T47D (cell line): ENCODE data around the gene GSDME.

Experiments used
- DNase-seq, 2 experiments: peaks; one replicate each; pipeline versions ENCODE4 v3.0.0 to v3.0.0-alpha.2; 2011 to 2012; ENCODE audit warnings: low read depth in 1 of 2, low spot score in 1 of 2
- JUND ChIP-seq: IDR thresholded peaks from 2 replicates; pipeline ENCODE4 v1.6.1; 2012; ENCODE audit warnings: low read depth
- in situ Hi-C: cut with HindIII; loops from 2 replicates; pipeline ENCODE4 v1.10.0; 2016; ENCODE audit warnings: low sequenced_read_pairs, low pct_unique_long_range_greater_than_20kb

The GSDME gene

DNA sequence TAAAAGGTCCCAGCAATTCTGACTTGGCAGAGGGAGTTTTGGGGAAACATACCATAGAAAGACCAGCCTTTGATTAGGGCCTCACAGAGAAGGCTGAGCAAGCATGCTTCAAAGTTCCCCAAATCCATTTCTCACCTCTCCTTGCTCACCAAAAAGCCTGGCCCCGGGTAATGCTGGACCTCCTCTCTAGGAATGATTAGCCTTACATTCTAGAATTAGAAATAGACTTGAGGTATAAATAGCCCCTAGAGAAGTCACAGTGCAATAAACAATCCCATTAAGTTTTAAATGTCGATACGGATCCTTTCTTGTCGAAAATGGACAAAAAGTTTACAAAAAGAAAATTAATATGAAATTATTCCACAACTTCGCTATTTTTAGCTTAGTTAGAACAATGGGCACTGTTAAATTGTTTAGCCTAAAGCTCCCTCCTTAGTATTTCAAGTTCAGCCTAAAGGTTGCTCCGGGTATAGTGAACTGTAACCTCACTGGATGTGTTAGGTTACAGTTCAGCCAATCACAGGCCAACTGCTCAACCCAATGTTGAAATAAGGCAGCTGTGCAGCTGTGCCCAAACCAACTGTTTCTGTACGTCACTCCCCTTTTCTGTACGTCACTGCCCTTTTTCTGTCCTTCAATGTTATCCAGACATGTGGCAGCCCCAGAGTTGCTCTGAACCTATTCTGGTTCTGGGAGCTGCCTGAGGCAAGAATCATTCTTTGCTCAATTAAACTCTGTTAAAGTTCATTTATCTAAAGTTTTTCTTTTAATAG lies 7.9 kb upstream of the GSDME start:
- peak in 1 of 2 experiments; percentile 8 for DNase-seq
- TF ChIP-seq JUND, result no peak

DNA sequence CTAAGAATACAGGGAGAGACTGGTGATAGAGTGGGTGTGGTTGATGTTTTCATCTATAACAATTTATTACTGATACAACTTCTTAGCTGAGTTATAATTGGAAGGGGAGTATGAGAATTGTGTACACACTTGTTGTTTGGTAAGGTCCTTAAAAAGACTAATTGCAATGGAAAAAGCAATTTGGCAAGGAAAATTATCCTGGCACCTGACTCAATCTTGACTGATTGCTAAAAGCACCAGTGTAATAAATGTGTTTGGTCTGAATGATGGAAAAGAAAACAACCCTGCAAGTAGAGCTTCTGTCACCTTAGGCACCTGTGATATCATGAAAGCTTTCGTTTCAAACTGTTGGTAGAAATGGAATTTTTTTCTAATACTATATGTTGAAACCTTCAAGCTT lies 6.7 kb upstream of the GSDME start:
- in situ Hi-C loops, result no loop called here
- no peak for DNase-seq
- TF ChIP-seq JUND, result no peak

More for the DNA sequence above, 7.9 kb upstream of the GSDME start:
- in situ Hi-C loops, result no loop called here

DNA sequence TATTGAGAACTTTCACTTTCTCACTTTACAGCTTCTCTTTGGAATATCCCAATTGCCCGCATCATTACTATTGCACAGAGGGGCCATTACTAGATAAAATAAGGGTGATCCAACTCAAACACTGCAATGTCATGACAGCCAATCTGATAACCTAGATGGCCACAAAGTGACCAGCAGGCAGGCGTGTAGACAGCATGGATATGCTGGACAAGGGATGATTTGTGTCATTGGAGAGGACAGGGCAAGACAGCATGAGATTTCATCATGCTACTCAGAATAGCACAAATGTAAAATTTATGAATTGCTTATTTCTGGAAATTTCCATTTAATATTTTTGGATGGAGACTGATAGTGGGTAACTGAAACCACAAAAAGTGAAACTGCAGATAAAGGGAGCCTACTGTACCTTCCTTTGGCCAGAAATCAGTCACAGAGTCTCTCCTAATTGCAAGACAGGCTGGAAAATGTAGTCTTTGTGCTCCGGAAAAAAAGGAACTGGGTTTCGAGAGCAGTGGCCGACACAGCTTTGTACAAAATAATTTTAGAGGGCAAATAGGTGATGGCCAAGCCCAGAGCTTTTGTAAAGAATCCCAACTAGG lies 6.1 kb upstream of the GSDME start:
- in situ Hi-C loops, result no loop called here
- no peak for DNase-seq
- no peak for TF ChIP-seq JUND

DNA sequence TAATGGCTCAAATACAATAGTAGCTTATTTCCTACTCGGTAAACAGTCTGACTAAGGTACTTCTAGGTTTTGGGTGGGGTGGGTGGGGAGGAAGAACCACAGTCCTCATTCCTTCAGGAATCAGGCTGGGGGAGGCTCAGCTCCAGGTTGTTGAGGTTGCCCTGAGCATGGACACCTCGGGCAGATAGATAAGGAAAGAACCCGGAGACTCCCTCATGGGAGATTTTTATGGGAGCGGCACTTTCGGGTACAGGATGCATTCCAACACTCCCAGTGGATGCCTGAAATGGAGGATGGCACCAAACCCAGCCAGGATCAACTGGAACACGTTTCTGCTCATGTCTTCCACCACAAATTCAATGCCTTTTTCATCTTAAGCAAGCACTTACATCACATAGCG lies 5.5 kb upstream of the GSDME start:
- no peak for DNase-seq
- no peak for TF ChIP-seq JUND
- in situ Hi-C loops, result no loop called here

DNA sequence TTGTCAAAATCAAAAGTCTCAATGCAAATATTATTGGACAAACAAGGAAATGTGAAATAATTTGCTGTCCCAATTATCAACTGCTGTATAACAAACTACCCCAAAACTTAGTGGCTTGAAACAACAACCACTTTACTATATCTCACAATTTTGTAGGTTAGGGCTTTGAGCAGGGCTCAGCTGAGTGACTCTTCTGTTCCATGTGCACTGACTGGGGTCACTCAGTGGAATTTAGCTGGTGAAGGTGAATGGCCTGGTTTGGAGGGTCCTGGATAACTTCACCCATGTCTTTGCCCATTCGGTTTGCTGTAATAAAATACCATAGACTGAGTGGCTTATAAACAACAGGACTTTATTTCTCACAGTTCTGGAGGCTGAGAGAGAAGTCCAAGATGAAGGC lies 3.7 kb upstream of the GSDME start:
- in situ Hi-C loops, result no loop called here
- no peak for TF ChIP-seq JUND
- DNase-seq, result no peak

DNA sequence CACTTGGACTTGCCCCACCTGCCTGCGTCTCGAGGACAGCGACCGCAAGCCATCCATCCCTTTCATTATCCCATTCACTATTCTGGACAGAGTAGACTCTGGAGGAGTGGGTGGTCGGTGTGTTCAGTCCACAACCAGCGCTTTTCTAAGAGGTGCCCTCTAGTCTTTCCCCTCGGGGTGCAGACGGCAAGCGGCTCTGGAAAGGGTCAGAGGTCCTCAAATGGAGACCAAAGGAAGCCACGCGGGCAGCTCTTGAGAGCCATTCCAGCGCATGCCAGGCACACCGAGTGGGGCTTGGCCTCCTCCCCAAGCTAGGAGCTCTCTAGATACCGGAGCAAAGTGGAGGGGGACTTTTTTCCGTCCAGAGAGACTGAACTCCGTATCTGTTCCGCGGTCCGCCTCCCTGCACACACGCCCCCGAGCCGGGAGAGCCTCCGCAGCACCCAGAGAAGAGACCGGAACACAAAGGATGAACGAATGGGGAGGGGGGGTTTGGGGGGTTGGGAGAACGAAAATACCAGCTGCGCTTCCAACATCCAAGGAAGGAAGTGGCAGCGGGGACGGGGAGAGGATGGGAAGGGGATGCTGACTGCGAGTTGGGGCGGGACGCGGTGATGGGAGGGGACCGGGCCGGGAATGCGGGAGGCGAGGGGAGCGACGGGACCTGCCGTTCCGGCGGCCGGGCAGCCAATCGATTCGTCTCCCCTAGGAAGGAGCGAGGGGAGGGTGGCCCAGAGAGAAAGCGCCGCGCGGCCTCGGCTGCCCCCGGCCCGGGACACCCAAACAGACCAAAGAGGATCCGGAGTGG lies 515 bp downstream of the GSDME start:
- in situ Hi-C loops, result no loop called here
- peak in 1 of 2 experiments; percentile 45 for DNase-seq
- TF ChIP-seq JUND, result no peak

DNA sequence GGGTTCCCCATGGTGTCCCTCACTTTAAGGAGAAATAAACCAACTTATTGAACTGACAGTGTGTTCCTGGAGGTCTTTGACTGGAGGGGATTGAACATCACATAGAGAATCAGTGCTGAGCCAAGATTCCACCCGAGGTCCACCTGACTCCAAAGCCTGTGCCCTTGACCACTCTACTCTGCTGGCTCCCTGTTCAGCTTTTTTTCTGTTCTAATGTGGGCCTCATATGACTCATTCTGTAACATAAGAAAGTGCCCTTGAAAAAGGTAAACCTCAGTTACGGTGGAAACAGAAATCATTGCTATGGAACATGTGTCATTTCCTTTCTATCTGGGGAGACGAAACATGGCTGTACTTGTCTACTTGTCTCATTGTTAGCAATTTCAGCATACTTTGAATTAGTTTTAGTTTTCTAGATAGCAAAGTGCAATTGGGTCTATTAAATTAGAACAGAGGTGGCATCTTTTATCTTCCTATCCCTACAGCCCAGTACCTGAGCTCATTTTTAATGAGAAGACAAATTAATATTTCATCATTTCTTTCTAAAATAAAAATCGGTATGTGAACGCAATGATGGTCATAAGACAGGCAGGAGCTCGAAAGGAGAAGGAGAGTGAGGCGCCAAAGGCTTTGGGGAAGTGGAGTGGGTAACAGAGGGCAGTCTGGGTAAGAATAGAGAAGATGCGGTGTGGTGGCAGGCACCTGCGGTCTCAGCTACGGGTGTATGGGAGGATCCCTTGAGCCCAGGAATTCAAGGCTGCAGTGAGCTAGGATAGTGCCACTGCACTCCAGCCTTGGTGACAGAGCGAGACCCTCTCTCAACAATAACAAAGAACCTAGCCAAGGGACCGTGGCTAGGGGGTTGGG lies 1.5 kb downstream of the GSDME start:
- in situ Hi-C loops, result no loop called here
- TF ChIP-seq JUND, result no peak
- no peak for DNase-seq

DNA sequence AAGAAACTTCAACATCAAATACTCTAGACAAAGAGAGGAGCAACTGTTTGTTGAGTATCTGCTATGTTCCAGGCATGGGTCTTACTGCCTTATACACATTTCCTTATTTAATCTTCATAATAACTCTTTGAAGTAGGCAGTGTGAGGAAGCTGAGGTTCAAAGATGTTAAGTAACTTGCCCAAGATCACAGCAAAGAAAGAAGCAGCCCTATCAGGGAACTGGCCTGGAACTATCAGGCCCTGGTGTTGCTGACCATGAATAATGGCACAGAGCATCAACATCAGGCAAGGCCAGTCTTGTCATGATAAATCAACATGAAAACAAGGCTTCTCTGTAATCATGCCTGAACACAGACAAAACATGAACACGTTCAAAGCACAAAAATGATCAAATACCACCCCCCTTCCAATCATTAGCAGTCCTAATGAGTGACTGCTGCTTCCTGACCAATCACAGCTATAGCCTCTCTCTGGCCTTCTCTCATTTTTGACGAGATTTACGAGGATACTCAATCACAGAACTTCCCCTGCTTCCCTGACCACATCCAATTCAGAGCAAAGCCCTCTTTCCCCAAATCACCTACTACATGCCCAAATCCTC lies 2.3 kb downstream of the GSDME start:
- TF ChIP-seq JUND, result no peak
- no peak for DNase-seq
- in situ Hi-C loops, result no loop called here

DNA sequence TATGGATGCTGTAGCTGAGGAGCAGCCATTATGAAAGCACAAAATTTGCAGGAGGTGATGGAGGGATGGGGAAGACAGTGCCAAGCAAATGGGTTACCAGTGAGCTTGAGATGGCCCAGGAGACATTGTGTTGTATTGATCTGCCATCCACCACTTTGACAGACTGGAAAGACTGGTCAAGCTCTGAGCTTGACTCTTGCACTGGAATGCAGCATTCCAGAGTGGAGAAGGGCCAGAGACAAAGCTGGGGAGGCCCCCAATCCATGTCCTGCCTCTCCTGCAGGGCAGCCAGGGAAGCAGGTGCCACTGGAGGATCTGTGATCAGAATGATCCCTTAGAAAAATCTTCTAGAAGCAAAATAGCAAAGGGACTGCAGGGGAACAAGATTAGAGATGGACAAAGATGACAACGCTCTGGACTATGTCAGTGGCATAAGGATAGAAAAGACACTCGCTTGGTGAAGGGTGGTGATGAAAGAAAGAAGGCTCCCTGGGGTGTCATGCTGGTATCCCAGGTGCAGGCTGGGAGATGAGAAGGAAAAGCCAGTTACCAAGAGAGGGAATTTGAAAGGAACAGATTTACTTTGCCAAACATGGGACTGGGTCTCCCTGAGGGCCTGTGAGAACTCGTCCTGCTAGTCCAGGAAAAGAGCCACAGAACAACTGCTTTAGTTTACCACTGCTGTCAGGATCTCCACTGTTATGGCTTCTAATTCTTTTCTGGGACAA lies 5.0 kb downstream of the GSDME start:
- no peak for TF ChIP-seq JUND
- in situ Hi-C loops, result no loop called here
- peak in 1 of 2 experiments; percentile 64 for DNase-seq

DNA sequence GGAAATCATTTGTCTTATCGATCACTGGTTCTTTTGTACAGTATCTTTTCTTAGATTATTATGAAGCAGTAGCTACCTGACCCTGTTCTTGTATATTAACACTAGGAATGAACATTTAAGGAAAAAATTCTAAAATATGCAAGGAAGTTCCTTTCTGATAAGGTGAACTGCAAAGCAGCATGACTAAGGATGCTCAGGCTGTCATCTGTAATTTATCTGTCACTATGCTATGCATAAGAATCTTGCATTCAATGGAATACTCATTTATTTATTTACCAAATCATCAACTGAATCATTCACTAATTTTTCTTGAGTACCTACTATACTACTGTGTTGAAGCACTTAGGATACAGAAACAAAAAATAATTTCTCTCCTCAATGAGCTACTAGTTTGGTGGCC lies 5.8 kb downstream of the GSDME start:
- in situ Hi-C loops, result no loop called here
- TF ChIP-seq JUND, result no peak
- DNase-seq, result no peak

DNA sequence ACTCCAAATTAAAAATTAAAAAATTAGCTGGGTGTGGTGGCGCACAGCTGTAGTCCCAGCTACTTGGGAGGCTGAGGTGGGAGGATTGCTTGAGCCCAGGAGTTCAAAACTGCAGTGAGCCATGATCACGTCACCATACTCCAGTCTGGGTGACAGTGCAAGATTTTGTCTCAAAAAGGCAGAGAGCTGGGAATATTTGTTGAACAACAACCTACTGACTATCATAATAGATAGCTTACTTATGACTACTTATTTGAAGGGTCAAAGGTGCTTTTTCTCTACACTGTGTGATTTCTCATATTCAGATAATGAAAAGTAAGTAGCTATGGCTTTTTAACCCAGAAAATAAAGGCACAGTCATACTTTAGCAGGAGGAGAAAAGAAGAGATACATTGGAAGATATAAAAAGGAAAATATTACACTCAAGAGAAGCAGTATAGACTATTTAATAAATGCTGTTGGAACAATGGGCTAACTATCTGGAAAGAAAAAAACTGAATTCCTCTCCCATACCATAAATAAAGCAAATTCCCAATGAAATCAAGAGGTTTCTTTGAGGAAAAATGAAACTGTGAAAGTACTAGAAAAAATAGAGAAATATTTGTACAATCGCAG lies 6.7 kb downstream of the GSDME start:
- TF ChIP-seq JUND, result no peak
- DNase-seq, result no peak
- in situ Hi-C loops, result no loop called here
